HEK293 (cell line): ENCODE results near the gene INPP5A.
A peak's percentile ranks its signal among the peaks of the same experiment; 100 is the strongest.

Source experiments
- CTCF ChIA-PET: fragments of 350-600 bp; formaldehyde crosslinking; extraction: SDS; loops from one replicate; lab custom pipeline; 2021; ENCODE audit warnings: antibody characterized with exemption; lab: Yijun Ruan, JAX
- POLR2A ChIA-PET: fragments of 300-600 bp; formaldehyde crosslinking; extraction: SDS; loops from one replicate; lab custom pipeline; 2020; ENCODE audit warnings: antibody characterized with exemption, inconsistent platforms; lab: Yijun Ruan, JAX
- H3K27ac ChIP-seq: fragments of 200-500 bp; sonication (Bioruptor generic); 2 replicates; pipeline ENCODE4 v1.5.1; 2014; ENCODE audit warnings: low read depth, low read length, control low read depth, inconsistent platforms; ENCODE audit errors: extremely low read depth
- H3K36me3 ChIP-seq, 2 experiments: fragments of 200-500 bp in 1 of 2; sonication (Bioruptor generic) in 1 of 2; 1 replicate in 1 of 2; 2 replicates in 1 of 2; pipeline ENCODE4 v1.5.1; 2014 to 2017; ENCODE audit warnings: inconsistent platforms in 2 of 2, low read length in 2 of 2; ENCODE audit not compliant: control insufficient read depth in 2 of 2, insufficient read depth in 1 of 2
- H3K4me1 ChIP-seq: fragments of 200-500 bp; sonication (Bioruptor generic); 2 replicates; pipeline ENCODE4 v1.5.1; 2014; ENCODE audit warnings: mild to moderate bottlenecking, low read length, inconsistent platforms; ENCODE audit not compliant: control insufficient read depth, insufficient read depth
- H3K4me3 ChIP-seq: 2 replicates; pipeline ENCODE4 v1.5.1; 2011; ENCODE audit warnings: low read depth, mild to moderate bottlenecking, control low read depth, low read length, moderate library complexity
- H3K9me3 ChIP-seq: fragments of 200-500 bp; sonication (Bioruptor generic); 2 replicates; pipeline ENCODE4 v1.5.1; 2014; ENCODE audit warnings: low read depth, low read length, inconsistent platforms; ENCODE audit not compliant: control insufficient read depth, insufficient read depth
- KLF8 ChIP-seq: fragments of 450-650 bp; formaldehyde crosslinking; IDR thresholded peaks from 2 replicates; pipeline ENCODE4 v1.5.1; 2016; ENCODE audit warnings: missing biosample characterization, missing genetic modification characterization
- PRDM10 ChIP-seq: fragments of 450-650 bp; formaldehyde crosslinking; IDR thresholded peaks from 2 replicates; pipeline ENCODE4 v1.5.1; 2016; ENCODE audit warnings: missing biosample characterization, missing genetic modification characterization
- REST ChIP-seq: fragments of 450-650 bp; formaldehyde crosslinking; IDR thresholded peaks from 2 replicates; pipeline ENCODE4 v1.5.1; 2016; ENCODE audit warnings: missing biosample characterization, missing genetic modification characterization
- SCRT1 ChIP-seq: fragments of 450-650 bp; formaldehyde crosslinking; IDR thresholded peaks from 2 replicates; pipeline ENCODE4 v1.5.1; 2016; ENCODE audit warnings: missing biosample characterization, missing genetic modification characterization, borderline replicate concordance
- SETDB1 ChIP-seq: IDR thresholded peaks from one replicate; pipeline ENCODE4 v1.6.1; 2017; ENCODE audit warnings: mild to moderate bottlenecking, low read length, moderate library complexity, mixed read lengths; ENCODE audit not compliant: insufficient read length
- SP2 ChIP-seq: fragments of 450-650 bp; formaldehyde crosslinking; IDR thresholded peaks from 2 replicates; pipeline ENCODE4 v1.5.1; 2016; ENCODE audit warnings: missing biosample characterization, missing genetic modification characterization
- SP7 ChIP-seq: fragments of 450-650 bp; formaldehyde crosslinking; IDR thresholded peaks from 2 replicates; pipeline ENCODE4 v1.5.1; 2016; ENCODE audit warnings: missing biosample characterization, missing genetic modification characterization
- TRIM28 ChIP-seq: IDR thresholded peaks from 2 replicates; pipeline ENCODE4 v1.6.1; 2011; ENCODE audit warnings: low read length, control low read depth, borderline replicate concordance
- ZFP41 ChIP-seq: fragments of 450-650 bp; formaldehyde crosslinking; IDR thresholded peaks from 2 replicates; pipeline ENCODE4 v1.5.1; 2016; ENCODE audit warnings: missing biosample characterization, missing genetic modification characterization, borderline replicate concordance
- ZNF112 ChIP-seq: fragments of 450-650 bp; formaldehyde crosslinking; IDR thresholded peaks from 2 replicates; pipeline ENCODE4 v1.5.0; 2017; ENCODE audit warnings: missing biosample characterization, missing genetic modification characterization
- ZNF169 ChIP-seq: fragments of 450-650 bp; formaldehyde crosslinking; IDR thresholded peaks from 2 replicates; pipeline ENCODE4 v1.5.1; 2016; ENCODE audit warnings: missing biosample characterization, missing genetic modification characterization
- ZNF280D ChIP-seq: fragments of 450-650 bp; formaldehyde crosslinking; IDR thresholded peaks from 2 replicates; pipeline ENCODE4 v1.5.1; 2016; ENCODE audit warnings: missing biosample characterization, missing genetic modification characterization
- ZNF544 ChIP-seq: fragments of 450-650 bp; formaldehyde crosslinking; IDR thresholded peaks from 2 replicates; pipeline ENCODE4 v1.5.0; 2017; ENCODE audit warnings: missing biosample characterization, missing genetic modification characterization
- ZNF560 ChIP-seq: fragments of 450-650 bp; formaldehyde crosslinking; IDR thresholded peaks from 2 replicates; pipeline ENCODE4 v1.5.1; 2017; ENCODE audit warnings: missing biosample characterization, missing genetic modification characterization, borderline replicate concordance
- ZNF580 ChIP-seq: fragments of 450-650 bp; formaldehyde crosslinking; IDR thresholded peaks from 2 replicates; pipeline ENCODE4 v1.5.1; 2016; ENCODE audit warnings: missing biosample characterization, missing genetic modification characterization
- ZNF600 ChIP-seq: fragments of 450-650 bp; formaldehyde crosslinking; IDR thresholded peaks from 2 replicates; pipeline ENCODE4 v1.5.1; 2016; ENCODE audit warnings: missing biosample characterization, missing genetic modification characterization
- ZNF639 ChIP-seq: fragments of 450-650 bp; formaldehyde crosslinking; IDR thresholded peaks from 2 replicates; pipeline ENCODE4 v1.5.1; 2016; ENCODE audit warnings: missing biosample characterization, missing genetic modification characterization
- ZNF704 ChIP-seq: fragments of 450-650 bp; formaldehyde crosslinking; IDR thresholded peaks from 2 replicates; pipeline ENCODE4 v1.5.1; 2016; ENCODE audit warnings: missing biosample characterization, missing genetic modification characterization
- ZNF707 ChIP-seq: fragments of 450-650 bp; formaldehyde crosslinking; IDR thresholded peaks from 2 replicates; pipeline ENCODE4 v1.5.1; 2016; ENCODE audit warnings: missing biosample characterization, missing genetic modification characterization
- ZNF837 ChIP-seq: fragments of 450-650 bp; formaldehyde crosslinking; IDR thresholded peaks from 2 replicates; pipeline ENCODE4 v1.5.1; 2016; ENCODE audit warnings: missing biosample characterization, missing genetic modification characterization
- ZSCAN30 ChIP-seq: fragments of 450-650 bp; IDR thresholded peaks from 2 replicates; pipeline ENCODE4 v1.5.1; 2018; ENCODE audit warnings: missing biosample characterization, mild to moderate bottlenecking, missing genetic modification characterization, moderate library complexity
- ZSCAN5A ChIP-seq: fragments of 450-650 bp; formaldehyde crosslinking; IDR thresholded peaks from 2 replicates; pipeline ENCODE4 v1.5.1; 2016; ENCODE audit warnings: missing biosample characterization, missing genetic modification characterization

Gene INPP5A

GRCh38 chr10:132799865-132800264, 262.3 kb downstream of the INPP5A start (continued):
- TF ChIP-seq PRDM10 (tag by site-specific recombination) (no peak), SCRT1 (tag by site-specific recombination) (no peak), REST (tag by site-specific recombination) (no peak), ZNF580 (tag by site-specific recombination) (no peak), ZNF560 (tag by site-specific recombination) (no peak), SP2 (tag by site-specific recombination) (no peak), ZNF704 (tag by site-specific recombination) (no peak), ZNF169 (no peak)

GRCh38 chr10:132802048-132802447, 264.5 kb downstream of the INPP5A start:
- ChIA-PET CTCF (interaction anchor here (0.6 to 1.6 kb wide), 2 partner anchors 14 to 146 kb away, joined by 3 read pairs; no protein-coding TSS in a partner anchor), POLR2A (interaction anchor here (0.6 kb wide), 1 partner anchor 497 kb away, joined by 3 read pairs; no protein-coding TSS in a partner anchor)
- Histone ChIP-seq H3K4me3 (no peak overlapping the region), H3K9me3 (no peaks in the 10 kb centered on the region; the same call in 1 of the 2 replicates), H3K4me1 (no peaks in the 10 kb centered on the region), H3K36me3 (no peaks in the 10 kb centered on the region), H3K27ac (no peak overlapping the region)
- TF ChIP-seq ZNF112 (tag by site-specific recombination): no peak
- 0 out of 2 replicates have a peak, but pooled peaks have one; percentile 29 for TF ChIP-seq ZNF639
- peak; percentile 55 for TF ChIP-seq KLF8 (tag by site-specific recombination)
- TF ChIP-seq SP7 (tag by site-specific recombination): 0 out of 2 replicates have a peak, but pooled peaks have one; percentile 24
- TF ChIP-seq ZNF837: no peak
- no peak for TF ChIP-seq ZNF707 (tag by site-specific recombination)
- TF ChIP-seq ZNF600 (tag by site-specific recombination): no peak
- peak; percentile 56 for TF ChIP-seq SETDB1
- no peak for TF ChIP-seq ZFP41 (tag by site-specific recombination)
- TF ChIP-seq ZNF280D (tag by site-specific recombination): peak; percentile 98
- TF ChIP-seq TRIM28: peak; percentile 84
- no peak for TF ChIP-seq ZNF544
- no peak for TF ChIP-seq ZSCAN30 (tag by site-specific recombination)
- TF ChIP-seq ZSCAN5A: 0 out of 2 replicates have a peak, but pooled peaks have one; percentile 54
